GM12878 (cell line): ENCODE data around the gene CD38. TPM values are rescaled to one million over a fixed set of nuclear protein-coding genes. Genes with fewer than 3 reads are reported as not detected.

Source experiments
- ATAC-seq: fragments of 200-7000 bp; cut with Tn5 transposase; 3 replicates; pipeline ENCODE4 v1.9.1; 2020; ENCODE audit warnings: mild to moderate bottlenecking, moderate library complexity
- BruUV-seq: library from RNA; stranded (reverse); fragments of 400-500 nt; replicated peaks from 2 replicates; lab custom pipeline; 2021; lab: Mats Ljungman, UMichigan
- CTCF ChIA-PET: fragments of 300-600 bp; sonication (Branson Sonifier 250); formaldehyde crosslinking; extraction: SDS; loops from one replicate; lab custom pipeline; 2021; ENCODE audit warnings: inconsistent platforms; lab: Yijun Ruan, JAX
- POLR2A ChIA-PET: fragments of 350-600 bp; formaldehyde crosslinking; extraction: SDS; loops from one replicate; lab custom pipeline; 2021; ENCODE audit warnings: inconsistent platforms; lab: Charles Lee
- RAD21 ChIA-PET: fragments of 300-600 bp; sonication (Branson Sonifier 250); formaldehyde crosslinking; loops from one replicate; lab custom pipeline; 2023; ENCODE audit warnings: antibody characterized with exemption; ENCODE audit not compliant: unreplicated experiment; lab: Charles Lee
- SMC1A ChIA-PET: fragments of 300-600 bp; sonication (Branson Sonifier 250); formaldehyde crosslinking; loops from one replicate; lab custom pipeline; 2023; ENCODE audit not compliant: unreplicated experiment, uncharacterized antibody; lab: Charles Lee
- DNase-seq: peaks from one replicate; pipeline ENCODE4 v3.0.0-alpha.2; 2011; ENCODE audit warnings: low read depth, low spot score
- FAIRE-seq: peaks from 3 replicates; lab custom pipeline; 2011; peaks lifted over from hg19 to GRCh38; lab: Jason Lieb, UNC
- H2AFZ ChIP-seq: 2 replicates; pipeline ENCODE4 v1.6.0; 2011; ENCODE audit warnings: low read depth, low read length, control low read depth; ENCODE audit not compliant: control insufficient read depth
- H3K27ac ChIP-seq: 2 replicates; pipeline ENCODE4 v1.5.1; 2011; ENCODE audit warnings: control low read depth; ENCODE audit not compliant: control insufficient read depth, insufficient read depth
- H3K27me3 ChIP-seq, 2 experiments: replicated peaks in 1 of 2; 2 replicates each; pipeline versions ENCODE4 v1.6.0 to v1.6.1; 2011; ENCODE audit warnings: low read length in 1 of 2; ENCODE audit not compliant: control insufficient read depth in 2 of 2, insufficient read depth in 2 of 2
- H3K36me3 ChIP-seq, 2 experiments: 2 replicates each; pipeline ENCODE4 v1.5.1; 2011; ENCODE audit warnings: low read length in 1 of 2; ENCODE audit not compliant: control insufficient read depth in 2 of 2, insufficient read depth in 2 of 2
- H3K4me1 ChIP-seq: 2 replicates; pipeline ENCODE4 v1.6.1; 2011; ENCODE audit warnings: mild to moderate bottlenecking, low read length, moderate library complexity, mixed read lengths; ENCODE audit not compliant: control insufficient read depth, insufficient read depth
- H3K4me2 ChIP-seq: 2 replicates; pipeline ENCODE4 v1.6.0; 2011; ENCODE audit warnings: control low read depth; ENCODE audit not compliant: control insufficient read depth, insufficient read depth
- H3K4me3 ChIP-seq: fragments of 200-600 bp; sonication (generic); 2 replicates; pipeline ENCODE4 v1.5.1; 2016
- H3K79me2 ChIP-seq: 2 replicates; pipeline ENCODE4 v1.6.0; 2011; ENCODE audit warnings: low read length; ENCODE audit not compliant: control insufficient read depth, insufficient read depth
- H3K9ac ChIP-seq: 2 replicates; pipeline ENCODE4 v1.8.0; 2011; ENCODE audit warnings: low read length, control low read depth, mixed read lengths; ENCODE audit not compliant: control insufficient read depth, insufficient read depth
- H3K9me3 ChIP-seq: replicated peaks from 3 replicates; pipeline ENCODE4 v1.5.1; 2011; ENCODE audit warnings: mild to moderate bottlenecking, low read length; ENCODE audit not compliant: control insufficient read depth, insufficient read depth
- H4K20me1 ChIP-seq: 2 replicates; pipeline ENCODE4 v1.6.0; 2011; ENCODE audit not compliant: control insufficient read depth, insufficient read depth
- ATF2 ChIP-seq: IDR thresholded peaks from 2 replicates; pipeline ENCODE4 v1.6.1; 2012; ENCODE audit warnings: low read length, inconsistent platforms
- BCLAF1 ChIP-seq: fragments of 450-650 bp; IDR thresholded peaks from 2 replicates; pipeline ENCODE4 v1.6.1; 2017; ENCODE audit warnings: antibody characterized with exemption, mild to moderate bottlenecking, moderate library complexity
- BRCA1 ChIP-seq: IDR thresholded peaks from 2 replicates; pipeline ENCODE4 v1.6.1; 2011; ENCODE audit warnings: low read depth, low read length, improper control_type of control experiment
- CBFB ChIP-seq: IDR thresholded peaks from 2 replicates; pipeline ENCODE4 v1.6.1; 2016; ENCODE audit warnings: antibody characterized with exemption, low read depth
- HDGF ChIP-seq: fragments of 450-650 bp; IDR thresholded peaks from 2 replicates; pipeline ENCODE4 v1.6.1; 2016; ENCODE audit warnings: antibody characterized with exemption
- IKZF1 ChIP-seq: fragments of 450-650 bp; conservative IDR thresholded peaks from 2 replicates; pipeline ENCODE4 v1.6.1; 2017; ENCODE audit warnings: antibody characterized with exemption, mild to moderate bottlenecking
- MYB ChIP-seq: fragments of 150-350 bp; IDR thresholded peaks from 2 replicates; pipeline ENCODE4 v1.6.1; 2014; ENCODE audit warnings: mild to moderate bottlenecking, low read depth, low read length, borderline replicate concordance
- NFYB ChIP-seq: IDR thresholded peaks from 2 replicates; pipeline ENCODE4 v1.6.1; 2011; ENCODE audit warnings: low read depth, mild to moderate bottlenecking, low read length, improper control_type of control experiment, moderate library complexity; ENCODE audit not compliant: insufficient read depth
- RBBP5 ChIP-seq: fragments of 200-600 bp; sonication (generic); conservative IDR thresholded peaks from 2 replicates; pipeline ENCODE4 v1.6.1; 2016
- SMARCA5 ChIP-seq: fragments of 450-650 bp; IDR thresholded peaks from 2 replicates; pipeline ENCODE4 v1.6.1; 2017; ENCODE audit warnings: mild to moderate bottlenecking
- SREBF2 ChIP-seq: IDR thresholded peaks from 2 replicates; pipeline ENCODE4 v1.6.1; 2012; ENCODE audit warnings: mild to moderate bottlenecking, low read length
- TAF1 ChIP-seq: IDR thresholded peaks from 2 replicates; pipeline ENCODE4 v1.6.1; 2011; ENCODE audit warnings: mild to moderate bottlenecking, low read depth, low read length, borderline replicate concordance
- TCF3 ChIP-seq: IDR thresholded peaks from 2 replicates; pipeline ENCODE4 v1.6.1; 2012; ENCODE audit warnings: low read depth, mild to moderate bottlenecking, low read length, borderline replicate concordance; ENCODE audit not compliant: insufficient read depth
- WGBS: methylation state at CpG from one replicate; pipeline ENCODE4 v1.1.6; 2016; ENCODE audit warnings: low lambda C conversion rate; ENCODE audit not compliant: insufficient replicate concordance, insufficient coverage; ENCODE audit errors: missing lambda C conversion rate; 5-methylcytosine and 5-hydroxymethylcytosine counted together
- in situ Hi-C: fragments of 300-500 bp; cut with MboI; formaldehyde crosslinking; loops from 9 replicates; pipeline ENCODE4 v1.14.3; 2018; ENCODE audit warnings: mixed read lengths
- intact Hi-C: fragments of 100-400 bp; cut with micrococcal nuclease; formaldehyde crosslinking; loops from one replicate; pipeline ENCODE4 v1.14.2; 2022; ENCODE audit not compliant: unreplicated experiment
- polyA plus RNA-seq, 11 experiments: library from polyadenylated mRNA; depleted of rRNA in 4 of 11; unstranded in 6 of 11; stranded (reverse) in 5 of 11; fragments of >200 nt; fragmentation: Nextera tagmentation in 4 of 11; fragmentation: Illumina TruSeq in 1 of 11; extraction: Ambion mirVana in 4 of 11; extraction: Trizol in 1 of 11; gene quantifications; 1 replicate in 1 of 11; 2 replicates in 10 of 11; pipeline versions ENCODE4 v1.2.1 to v1.2.3, GENCODE V29; 2011 to 2016; ENCODE audit warnings: inconsistent platforms in 2 of 11, missing spikeins in 2 of 11, low read depth in 1 of 11
- total RNA-seq, 4 experiments: library from RNA; depleted of rRNA in 3 of 4; stranded (reverse); fragments of >200 nt in 3 of 4; fragmentation: Illumina TruSeq in 1 of 4; extraction: Trizol in 1 of 4; gene quantifications; 2 replicates each; pipeline versions ENCODE4 v1.2.1 to v1.2.3, GENCODE V29; 2013 to 2021
- TF ChIP-seq, protein P1 (sequence below): fragments of 450-650 bp; formaldehyde crosslinking; IDR thresholded peaks from 2 replicates; pipeline ENCODE4 v1.5.0; 2022; ENCODE audit warnings: mild to moderate bottlenecking, missing genetic modification characterization
- TF ChIP-seq, protein P2 (sequence below): IDR thresholded peaks from 2 replicates; pipeline ENCODE4 v1.6.1; 2012; ENCODE audit warnings: mild to moderate bottlenecking, low read depth, low read length

CD38 gene
- total and polyA plus RNA-seq, 10 of the 15 experiments (the other 5 are each of a cell fraction or from before 2014, with no cell fraction given) = 3.5 to 39.8 (median 12.7) TPM

- Histone ChIP-seq H3K79me2 (no peaks in the 10 kb centered on the region), H3K9ac (no peak overlapping the region), H2AFZ (no peak overlapping the region), H3K27ac (no peak overlapping the region), H3K4me3 (no peak overlapping the region), H4K20me1 (no peaks in the 10 kb centered on the region), H3K9me3 (no peaks in the 10 kb centered on the region), H3K27me3 (no peaks in the 10 kb centered on the region), H3K4me1 (no peaks in the 10 kb centered on the region), H3K36me3 (no peaks in the 10 kb centered on the region; a peak in 1 of 4 replicates), H3K4me2 (no peak overlapping the region)
- ChIA-PET POLR2A (no interaction called here), SMC1A (no interaction called here), RAD21 (no interaction called here), CTCF (no interaction called here)
- ATAC-seq (no peak), FAIRE-seq (no peak), DNase-seq (no peak)
- BruUV-seq = no TSS peak
- 64% methylated on average over 5 of the region's 5 CpGs for WGBS
- intact Hi-C loops = no loop called here
- in situ Hi-C loops = no loop called here
- TF ChIP-seq TAF1 (no peak), NFYB (no peak), BCLAF1 (no peak), SMARCA5 (no peak), RBBP5 (no peak), TCF3 (no peak), CBFB (no peak), IKZF1 (no peak), ATF2 (no peak), SREBF2 (no peak), BRCA1 (no peak), HDGF (no peak), MYB (no peak)
- TF ChIP-seq, protein P1, sequence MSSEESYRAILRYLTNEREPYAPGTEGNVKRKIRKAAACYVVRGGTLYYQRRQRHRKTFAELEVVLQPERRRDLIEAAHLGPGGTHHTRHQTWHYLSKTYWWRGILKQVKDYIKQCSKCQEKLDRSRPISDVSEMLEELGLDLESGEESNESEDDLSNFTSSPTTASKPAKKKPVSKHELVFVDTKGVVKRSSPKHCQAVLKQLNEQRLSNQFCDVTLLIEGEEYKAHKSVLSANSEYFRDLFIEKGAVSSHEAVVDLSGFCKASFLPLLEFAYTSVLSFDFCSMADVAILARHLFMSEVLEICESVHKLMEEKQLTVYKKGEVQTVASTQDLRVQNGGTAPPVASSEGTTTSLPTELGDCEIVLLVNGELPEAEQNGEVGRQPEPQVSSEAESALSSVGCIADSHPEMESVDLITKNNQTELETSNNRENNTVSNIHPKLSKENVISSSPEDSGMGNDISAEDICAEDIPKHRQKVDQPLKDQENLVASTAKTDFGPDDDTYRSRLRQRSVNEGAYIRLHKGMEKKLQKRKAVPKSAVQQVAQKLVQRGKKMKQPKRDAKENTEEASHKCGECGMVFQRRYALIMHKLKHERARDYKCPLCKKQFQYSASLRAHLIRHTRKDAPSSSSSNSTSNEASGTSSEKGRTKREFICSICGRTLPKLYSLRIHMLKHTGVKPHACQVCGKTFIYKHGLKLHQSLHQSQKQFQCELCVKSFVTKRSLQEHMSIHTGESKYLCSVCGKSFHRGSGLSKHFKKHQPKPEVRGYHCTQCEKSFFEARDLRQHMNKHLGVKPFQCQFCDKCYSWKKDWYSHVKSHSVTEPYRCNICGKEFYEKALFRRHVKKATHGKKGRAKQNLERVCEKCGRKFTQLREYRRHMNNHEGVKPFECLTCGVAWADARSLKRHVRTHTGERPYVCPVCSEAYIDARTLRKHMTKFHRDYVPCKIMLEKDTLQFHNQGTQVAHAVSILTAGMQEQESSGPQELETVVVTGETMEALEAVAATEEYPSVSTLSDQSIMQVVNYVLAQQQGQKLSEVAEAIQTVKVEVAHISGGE = no peak
- TF ChIP-seq, protein P2, sequence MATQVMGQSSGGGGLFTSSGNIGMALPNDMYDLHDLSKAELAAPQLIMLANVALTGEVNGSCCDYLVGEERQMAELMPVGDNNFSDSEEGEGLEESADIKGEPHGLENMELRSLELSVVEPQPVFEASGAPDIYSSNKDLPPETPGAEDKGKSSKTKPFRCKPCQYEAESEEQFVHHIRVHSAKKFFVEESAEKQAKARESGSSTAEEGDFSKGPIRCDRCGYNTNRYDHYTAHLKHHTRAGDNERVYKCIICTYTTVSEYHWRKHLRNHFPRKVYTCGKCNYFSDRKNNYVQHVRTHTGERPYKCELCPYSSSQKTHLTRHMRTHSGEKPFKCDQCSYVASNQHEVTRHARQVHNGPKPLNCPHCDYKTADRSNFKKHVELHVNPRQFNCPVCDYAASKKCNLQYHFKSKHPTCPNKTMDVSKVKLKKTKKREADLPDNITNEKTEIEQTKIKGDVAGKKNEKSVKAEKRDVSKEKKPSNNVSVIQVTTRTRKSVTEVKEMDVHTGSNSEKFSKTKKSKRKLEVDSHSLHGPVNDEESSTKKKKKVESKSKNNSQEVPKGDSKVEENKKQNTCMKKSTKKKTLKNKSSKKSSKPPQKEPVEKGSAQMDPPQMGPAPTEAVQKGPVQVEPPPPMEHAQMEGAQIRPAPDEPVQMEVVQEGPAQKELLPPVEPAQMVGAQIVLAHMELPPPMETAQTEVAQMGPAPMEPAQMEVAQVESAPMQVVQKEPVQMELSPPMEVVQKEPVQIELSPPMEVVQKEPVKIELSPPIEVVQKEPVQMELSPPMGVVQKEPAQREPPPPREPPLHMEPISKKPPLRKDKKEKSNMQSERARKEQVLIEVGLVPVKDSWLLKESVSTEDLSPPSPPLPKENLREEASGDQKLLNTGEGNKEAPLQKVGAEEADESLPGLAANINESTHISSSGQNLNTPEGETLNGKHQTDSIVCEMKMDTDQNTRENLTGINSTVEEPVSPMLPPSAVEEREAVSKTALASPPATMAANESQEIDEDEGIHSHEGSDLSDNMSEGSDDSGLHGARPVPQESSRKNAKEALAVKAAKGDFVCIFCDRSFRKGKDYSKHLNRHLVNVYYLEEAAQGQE = no peak
These were observed 75.2 kb downstream of the CD38 start for GRCh38 chr4:15853345-15853744.
